NCI-H2171 treated with DMSO at 0.1 percent for 48 hours (cell line): ENCODE data around the gene TAF1C.
"Not testable (repeated sequence)": the region's sequence is repeated elsewhere in the genome, so short reads cannot be mapped to it uniquely, and the experiment has no call there.

Source experiments
- DNase-seq: peaks from one replicate; lab custom pipeline; 2025; lab: John Stamatoyannopoulos, UW

Gene TAF1C, protein sequence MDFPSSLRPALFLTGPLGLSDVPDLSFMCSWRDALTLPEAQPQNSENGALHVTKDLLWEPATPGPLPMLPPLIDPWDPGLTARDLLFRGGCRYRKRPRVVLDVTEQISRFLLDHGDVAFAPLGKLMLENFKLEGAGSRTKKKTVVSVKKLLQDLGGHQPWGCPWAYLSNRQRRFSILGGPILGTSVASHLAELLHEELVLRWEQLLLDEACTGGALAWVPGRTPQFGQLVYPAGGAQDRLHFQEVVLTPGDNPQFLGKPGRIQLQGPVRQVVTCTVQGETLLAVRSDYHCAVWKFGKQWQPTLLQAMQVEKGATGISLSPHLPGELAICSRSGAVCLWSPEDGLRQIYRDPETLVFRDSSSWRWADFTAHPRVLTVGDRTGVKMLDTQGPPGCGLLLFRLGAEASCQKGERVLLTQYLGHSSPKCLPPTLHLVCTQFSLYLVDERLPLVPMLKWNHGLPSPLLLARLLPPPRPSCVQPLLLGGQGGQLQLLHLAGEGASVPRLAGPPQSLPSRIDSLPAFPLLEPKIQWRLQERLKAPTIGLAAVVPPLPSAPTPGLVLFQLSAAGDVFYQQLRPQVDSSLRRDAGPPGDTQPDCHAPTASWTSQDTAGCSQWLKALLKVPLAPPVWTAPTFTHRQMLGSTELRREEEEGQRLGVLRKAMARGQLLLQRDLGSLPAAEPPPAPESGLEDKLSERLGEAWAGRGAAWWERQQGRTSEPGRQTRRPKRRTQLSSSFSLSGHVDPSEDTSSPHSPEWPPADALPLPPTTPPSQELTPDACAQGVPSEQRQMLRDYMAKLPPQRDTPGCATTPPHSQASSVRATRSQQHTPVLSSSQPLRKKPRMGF

GRCh38 chr16:84186685-84187437, at the start of gene TAF1C:
Gene TAF1C, minus strand, starts transcription at chr16:84187057. Its CDS starts 2,069 bp downstream, at chr16:84184988.
- peak; percentile 87 for DNase-seq

GRCh38 chr16:84234321-84235241, 47.7 kb upstream of the TAF1C start:
- no peak for DNase-seq

GRCh38 chr16:84233748-84234147, 46.9 kb upstream of the TAF1C start:
- no peak for DNase-seq

DNA sequence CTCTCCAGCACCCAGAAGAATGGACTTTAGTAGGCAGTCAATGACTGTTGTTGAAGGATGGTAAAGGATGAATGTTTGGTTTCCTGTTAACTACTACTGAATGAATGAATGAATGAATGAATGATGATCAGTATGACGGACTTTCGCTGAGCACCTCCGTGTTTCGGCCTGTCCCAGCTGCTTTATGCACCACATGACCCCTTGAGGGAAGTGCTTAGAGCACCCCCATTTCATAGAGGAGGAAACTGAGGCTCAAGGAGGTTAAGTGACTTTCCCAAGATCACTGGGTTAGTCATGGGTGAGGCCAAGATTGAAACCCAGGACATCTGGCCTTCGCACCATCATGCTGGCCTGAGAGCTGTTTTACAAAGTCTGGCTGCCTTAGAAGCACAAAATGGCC, 46.1 kb upstream of the TAF1C start:
- DNase-seq: no peak

GRCh38 chr16:84232060-84232459, 45.2 kb upstream of the TAF1C start:
- DNase-seq: no peak

DNA sequence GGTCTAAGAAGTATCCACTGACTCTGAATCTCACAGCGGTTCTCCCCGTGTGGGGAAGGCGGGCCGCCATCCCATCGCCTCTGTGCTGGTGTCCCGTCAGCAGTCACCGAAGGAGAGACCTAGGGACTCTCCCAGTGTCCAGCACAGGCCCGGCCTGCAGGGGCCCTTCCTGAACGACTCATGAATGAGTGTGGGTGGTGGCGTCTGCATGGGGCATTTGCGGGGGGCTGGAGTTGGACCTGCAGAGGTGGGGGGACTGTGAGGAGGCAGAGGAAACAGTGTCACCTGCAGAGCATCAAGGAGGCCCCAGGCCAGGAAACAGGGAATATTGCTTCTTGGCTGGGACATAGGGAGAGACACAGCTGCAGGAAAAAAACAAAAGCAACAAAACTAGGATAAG, 42.6 kb upstream of the TAF1C start:
- no peak for DNase-seq

DNA sequence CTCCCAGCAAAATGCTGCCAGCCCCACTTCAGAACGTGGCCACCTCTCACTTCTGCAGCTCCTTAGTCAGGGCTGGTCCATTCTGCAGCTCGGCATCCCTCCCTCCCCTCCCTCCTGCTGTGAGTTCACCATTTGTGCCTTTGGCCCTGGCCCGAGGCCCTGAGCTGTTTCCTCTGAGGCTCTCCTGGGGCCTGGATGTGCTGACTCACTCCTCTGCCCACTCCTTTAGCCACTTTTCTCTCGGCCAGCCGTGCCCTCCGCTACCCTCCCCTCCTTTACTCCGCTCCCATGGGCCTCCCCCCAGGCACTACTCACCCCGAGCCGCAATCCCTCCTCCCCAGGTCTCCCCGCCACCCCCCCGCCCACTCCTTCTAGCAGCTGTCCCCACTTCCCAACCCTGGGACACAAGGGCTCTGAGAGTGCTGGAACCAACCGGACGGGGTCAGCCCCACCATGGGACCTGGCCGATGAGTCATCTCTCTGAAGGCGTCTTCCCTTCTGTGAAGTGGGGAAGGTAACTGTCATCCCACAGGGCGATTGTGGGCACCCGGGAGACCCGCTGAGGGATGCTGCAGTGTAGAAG, 41.5 kb upstream of the TAF1C start:
- DNase-seq: no peak

DNA sequence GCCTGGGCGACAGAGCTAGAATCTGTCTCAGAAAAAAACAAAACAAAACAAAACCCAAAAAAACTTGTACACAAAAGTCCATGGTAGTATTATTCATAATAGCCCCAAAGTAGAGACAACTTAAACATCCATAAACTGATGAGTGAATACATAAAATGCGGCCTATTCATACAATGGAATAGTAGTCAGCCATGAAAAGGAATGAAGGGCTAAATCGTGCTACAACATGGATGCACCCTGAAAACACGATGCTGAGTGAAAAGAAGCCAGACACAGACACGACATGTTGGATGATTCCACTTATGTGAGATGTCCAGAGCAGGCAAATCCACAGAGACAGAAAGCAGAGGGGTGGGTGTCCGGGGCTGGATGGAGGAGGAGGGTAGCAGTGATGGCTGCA, 40.7 kb upstream of the TAF1C start:
- no peak for DNase-seq

- no peak for DNase-seq
These were observed 39.2 kb upstream of the TAF1C start for GRCh38 chr16:84226026-84226425.

DNA sequence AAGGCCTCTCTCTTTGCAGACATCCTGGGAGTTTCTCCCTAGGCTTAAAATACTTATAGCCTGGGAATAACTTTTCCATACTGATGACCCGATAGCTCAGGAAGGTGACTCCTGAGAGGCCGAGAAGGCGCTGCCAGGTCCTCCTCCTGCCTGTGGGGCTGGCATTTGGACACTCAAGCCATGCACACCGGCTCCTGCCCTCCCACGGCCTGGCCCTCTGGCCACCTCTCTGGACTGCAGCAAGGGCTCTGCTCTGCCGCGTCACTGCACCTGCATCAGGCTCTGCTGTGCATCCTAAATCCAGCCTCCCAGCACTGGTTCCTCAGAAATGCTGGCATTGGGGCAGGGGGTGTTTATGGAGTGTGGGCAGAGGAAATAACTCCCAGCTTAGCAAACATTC, 38.7 kb upstream of the TAF1C start:
- no peak for DNase-seq

- DNase-seq: no peak
These were observed 38.3 kb upstream of the TAF1C start for GRCh38 chr16:84225126-84225525.

GRCh38 chr16:84224554-84224953, 37.7 kb upstream of the TAF1C start:
- DNase-seq: no peak

DNA sequence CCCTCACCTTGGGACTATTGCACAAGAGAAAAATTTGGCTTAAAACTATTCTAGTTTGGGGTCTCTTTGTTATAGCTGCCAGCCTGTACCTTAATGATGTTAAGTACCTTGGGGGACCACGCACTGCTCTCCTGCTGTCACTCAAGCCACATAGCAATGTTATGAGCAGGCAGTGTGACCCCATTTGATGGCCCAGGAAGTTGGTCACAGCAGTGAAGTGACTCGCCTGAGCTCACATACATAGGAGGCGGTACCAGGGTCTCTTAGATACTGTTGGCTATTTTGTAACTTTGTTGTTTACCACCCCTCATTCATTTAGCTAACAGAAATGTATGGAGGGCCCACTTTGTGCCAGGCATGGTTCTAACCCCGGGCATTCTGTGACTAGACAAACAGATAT, 36.6 kb upstream of the TAF1C start:
- DNase-seq: no peak

GRCh38 chr16:84220851-84221250, 34.0 kb upstream of the TAF1C start:
- peak; percentile 25 for DNase-seq

DNA sequence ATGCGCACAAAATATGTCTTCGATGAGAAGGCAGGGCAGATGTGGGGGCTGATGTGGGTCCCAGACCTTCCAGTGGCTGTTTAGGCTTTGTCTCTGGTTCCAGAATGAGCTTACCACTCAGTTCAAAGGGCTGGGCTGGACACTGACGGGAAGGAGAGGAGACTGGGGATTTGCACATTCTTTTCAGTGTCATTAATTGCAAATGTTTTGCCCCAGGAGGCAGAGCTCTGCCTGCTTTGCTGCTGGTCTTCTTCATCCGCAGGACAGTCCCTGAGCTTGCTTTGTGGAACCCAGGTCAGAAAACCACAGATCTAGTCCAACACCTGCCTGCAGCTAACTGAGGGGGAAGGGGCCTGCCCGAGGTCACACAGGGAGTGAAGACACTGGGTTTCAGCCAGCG, 32.1 kb upstream of the TAF1C start:
- DNase-seq: no peak

- no peak for DNase-seq
These were observed 31.4 kb upstream of the TAF1C start for GRCh38 chr16:84218176-84218823.

DNA sequence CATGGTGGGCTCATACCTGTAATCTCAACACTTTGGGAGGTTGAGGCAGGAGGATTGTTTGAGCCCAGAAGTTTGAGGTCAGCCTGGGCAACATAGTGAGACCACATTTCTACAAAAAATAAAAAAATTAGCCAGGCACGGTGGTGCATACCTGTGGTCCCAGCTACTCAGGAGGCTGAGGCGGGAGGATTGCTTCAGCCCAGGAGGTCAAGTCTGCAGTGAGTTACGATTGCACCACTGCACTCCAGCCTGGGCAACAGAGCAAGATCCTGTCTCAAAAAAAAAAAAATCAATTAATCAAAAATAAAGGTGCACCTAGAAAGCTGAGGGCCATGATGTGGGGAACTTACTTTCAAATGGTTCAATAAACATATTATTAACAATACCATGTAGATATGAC, 29.3 kb upstream of the TAF1C start:
- DNase-seq: not testable (repeated sequence)

- no peak for DNase-seq
These were observed 28.7 kb upstream of the TAF1C start for GRCh38 chr16:84215531-84215930.

DNA sequence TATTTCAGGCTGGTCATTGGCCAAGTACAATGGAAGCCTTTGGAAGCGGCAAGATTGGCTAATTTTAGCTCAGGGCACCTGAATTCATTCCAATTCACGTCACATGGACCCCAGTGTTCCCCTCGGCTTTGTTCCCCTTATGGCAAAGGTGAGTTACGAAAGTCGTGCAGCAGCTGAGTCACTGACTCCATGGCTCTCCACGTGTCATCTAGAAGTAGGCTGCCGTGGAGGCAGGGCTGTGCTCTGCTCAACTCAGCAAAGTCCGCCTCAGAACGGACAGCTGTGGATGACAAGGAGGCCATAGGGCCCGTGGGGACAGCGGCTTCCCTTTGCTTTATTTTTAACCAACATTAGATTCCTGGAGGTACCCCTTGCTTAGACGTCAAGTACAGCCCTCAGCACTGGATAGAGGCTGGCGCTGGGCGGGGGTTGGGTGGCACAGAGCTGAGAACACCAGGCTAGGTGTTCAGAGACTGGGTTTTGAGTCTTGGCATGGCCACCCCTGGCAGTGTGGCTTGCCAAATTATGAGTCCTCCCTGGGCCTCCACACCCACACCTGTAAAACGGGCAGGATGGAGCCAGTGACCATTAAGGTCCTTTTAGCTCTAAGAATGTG, 27.7 kb upstream of the TAF1C start:
- no peak for DNase-seq

- DNase-seq: no peak
These were observed 25.8 kb upstream of the TAF1C start for GRCh38 chr16:84212631-84213030.
